GM18499 (cell line): ENCODE data around the gene KCNA2.

Source experiments
- ATAC-seq: cut with Tn5 transposase; IDR thresholded peaks from one replicate; pipeline ENCODE4 v1.9.1; 2021; ENCODE audit warnings: moderate number of reproducible peaks; ENCODE audit not compliant: insufficient read depth, unreplicated experiment

The KCNA2 gene

GRCh38 chr1:110605446-110605845, 712 bp downstream of the KCNA2 start:
- ATAC-seq = no peak

DNA sequence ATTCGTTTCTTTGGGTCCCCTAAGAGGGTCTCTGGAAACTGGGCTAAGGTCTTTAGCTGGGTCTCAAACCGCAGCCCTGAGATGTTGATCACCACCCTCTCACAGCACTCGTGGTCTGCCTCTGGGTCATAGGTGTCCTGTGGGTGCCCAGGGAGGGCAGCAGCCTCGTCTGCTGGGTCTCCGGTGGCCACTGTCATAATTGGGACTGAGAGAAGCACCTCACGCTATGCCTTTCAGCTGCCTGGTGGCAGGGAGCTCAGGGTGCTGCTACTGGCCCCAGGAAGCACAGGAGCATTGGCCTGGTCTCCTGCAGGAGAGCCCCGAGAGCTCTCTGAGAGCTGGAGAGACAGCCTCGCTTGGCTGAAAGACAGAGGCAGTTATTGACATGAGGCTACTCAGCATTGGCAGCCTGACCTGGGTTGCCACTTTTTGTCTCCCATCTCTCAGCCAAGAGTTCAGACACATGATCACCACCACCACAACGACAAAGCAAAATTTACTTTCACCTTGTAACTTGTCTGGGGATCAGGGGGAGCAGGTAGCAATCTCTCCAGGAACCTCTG, 1.5 kb downstream of the KCNA2 start:
- no peak for ATAC-seq

- no peak for ATAC-seq
These were observed 3.1 kb downstream of the KCNA2 start for GRCh38 chr1:110603058-110603457.

DNA sequence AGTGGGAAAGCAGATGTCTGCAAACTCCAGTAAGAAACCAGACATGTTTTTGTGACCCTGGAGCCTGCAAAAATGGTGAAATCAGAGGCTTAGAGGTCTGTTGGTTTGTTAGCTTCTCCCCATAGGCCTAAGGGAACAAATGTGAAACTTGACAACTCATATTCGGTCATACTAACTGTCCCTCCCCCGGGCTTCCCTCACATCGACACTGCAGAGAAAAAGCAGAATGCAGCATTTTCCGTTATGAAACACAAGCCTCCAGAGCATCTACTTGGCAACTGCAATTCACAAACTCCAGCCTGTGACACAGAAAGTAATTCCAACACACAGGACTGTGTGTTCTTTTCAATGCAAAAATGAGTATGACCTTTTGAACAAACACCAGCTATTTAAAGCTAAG, 3.7 kb downstream of the KCNA2 start:
- ATAC-seq = no peak

- no peak for ATAC-seq
These were observed 4.8 kb downstream of the KCNA2 start for GRCh38 chr1:110601332-110601731.

DNA sequence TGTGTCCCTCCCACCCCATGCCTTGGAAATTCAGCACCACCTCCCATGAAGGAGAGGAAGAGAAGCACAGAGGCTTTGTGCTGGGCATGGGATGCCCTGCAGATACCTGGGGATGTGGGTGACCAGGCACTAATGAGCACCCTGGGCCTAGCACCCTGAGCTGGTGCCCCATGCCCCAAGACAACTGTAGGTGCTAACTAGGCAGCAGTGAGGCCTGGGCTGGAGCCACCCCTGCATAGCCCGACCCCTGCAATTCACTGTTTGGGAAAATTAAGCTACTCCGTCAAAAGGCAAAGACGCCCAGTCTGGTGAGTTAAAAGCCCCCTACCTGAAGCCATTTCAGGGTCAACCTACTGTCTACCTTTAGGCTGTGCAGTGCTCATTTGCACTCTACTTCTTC, 5.4 kb downstream of the KCNA2 start:
- no peak for ATAC-seq

GRCh38 chr1:110597966-110598365, 8.2 kb downstream of the KCNA2 start:
- ATAC-seq = no peak

DNA sequence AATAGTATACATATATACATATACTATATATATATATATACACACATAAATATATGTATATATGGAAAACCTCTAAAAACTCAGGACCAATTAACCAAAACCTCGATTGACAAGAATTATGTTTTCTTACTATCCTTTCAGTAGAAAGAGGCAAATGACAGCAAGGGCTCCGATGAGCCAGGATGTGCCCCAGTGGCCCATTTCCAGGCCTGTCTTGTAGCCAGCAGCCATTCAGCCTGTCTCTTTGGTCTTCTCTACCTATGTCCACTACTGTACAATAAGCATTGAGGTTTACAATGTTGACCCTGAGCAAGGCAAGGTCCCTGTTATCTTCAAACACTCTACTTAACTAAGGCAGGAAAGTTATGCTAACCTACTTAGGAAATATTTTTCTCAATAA, 9.8 kb downstream of the KCNA2 start:
- no peak for ATAC-seq

- no peak for ATAC-seq
These were observed 10.8 kb downstream of the KCNA2 start for GRCh38 chr1:110595353-110595710.

GRCh38 chr1:110594456-110595352, 11.5 kb downstream of the KCNA2 start:
- no peak for ATAC-seq

GRCh38 chr1:110593902-110594301, 12.3 kb downstream of the KCNA2 start:
- ATAC-seq = no peak

- ATAC-seq = no peak
These were observed 14.2 kb downstream of the KCNA2 start for GRCh38 chr1:110591956-110592355.

DNA sequence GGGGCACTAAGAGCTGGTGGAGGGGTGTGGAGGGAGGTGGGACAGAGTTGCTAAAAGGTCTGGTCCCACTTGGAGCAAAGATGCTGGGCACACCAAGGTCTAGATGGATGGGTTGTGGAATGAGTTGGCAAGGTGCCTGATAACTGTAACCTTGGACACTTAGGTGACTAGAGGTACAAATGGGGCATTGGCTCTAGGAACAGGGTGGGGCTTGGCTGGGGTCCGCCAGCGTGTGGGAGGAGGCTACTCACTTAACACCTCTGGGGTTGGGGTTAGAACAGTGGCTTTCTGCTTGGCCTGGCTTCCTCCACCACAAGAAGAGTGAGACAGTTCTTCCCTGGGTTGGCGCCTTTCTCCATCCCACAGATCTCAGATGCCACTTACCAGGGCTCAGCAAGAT, 17.2 kb downstream of the KCNA2 start:
- ATAC-seq = no peak

- no peak for ATAC-seq
These were observed 17.7 kb downstream of the KCNA2 start for GRCh38 chr1:110588486-110588885.

DNA sequence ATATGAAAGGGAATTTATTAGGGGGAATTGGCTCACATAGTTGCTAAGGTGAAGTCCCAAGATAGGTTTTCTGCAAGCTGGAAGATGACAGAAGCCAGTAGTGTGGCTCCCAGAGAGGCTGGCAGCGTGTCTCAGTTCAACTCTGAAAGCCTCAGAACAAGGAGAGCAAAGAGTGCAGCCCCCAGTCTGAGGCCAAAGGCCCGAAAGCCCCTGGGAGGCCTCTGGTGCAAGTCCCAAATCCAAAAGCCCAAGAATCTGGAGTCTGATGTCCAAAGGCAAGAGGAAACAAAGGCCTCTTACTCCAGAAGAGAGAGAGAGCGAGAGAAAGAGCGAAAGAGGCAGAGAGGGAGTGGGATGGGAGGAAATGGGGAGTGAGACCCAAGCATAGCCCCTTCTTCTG, 18.3 kb downstream of the KCNA2 start:
- ATAC-seq = no peak

DNA sequence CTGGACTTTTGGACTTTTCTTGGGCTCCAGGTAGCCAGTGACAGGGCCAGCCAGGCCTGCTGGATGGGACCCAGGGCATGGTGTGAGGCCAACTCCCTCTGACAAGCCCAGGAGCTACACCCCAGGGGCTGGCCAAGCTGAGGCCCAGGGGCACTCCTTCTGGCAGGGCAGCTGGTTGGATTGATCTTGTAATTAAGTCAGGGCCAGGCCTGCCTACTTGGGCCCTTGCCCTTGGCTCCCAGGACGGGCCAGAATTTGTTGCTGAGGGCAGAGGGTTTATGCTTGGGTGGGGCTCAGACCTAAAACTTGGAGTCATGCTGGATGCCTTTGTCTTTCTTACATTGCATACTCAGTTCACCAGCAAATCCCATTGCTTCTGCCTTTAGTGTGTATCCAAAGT, 20.7 kb downstream of the KCNA2 start:
- ATAC-seq = no peak

- no peak for ATAC-seq
These were observed 22.1 kb downstream of the KCNA2 start for GRCh38 chr1:110584045-110584444.

- no peak for ATAC-seq
These were observed 22.7 kb downstream of the KCNA2 start for GRCh38 chr1:110583505-110583904.

GRCh38 chr1:110582378-110582777, 23.8 kb downstream of the KCNA2 start:
- ATAC-seq = no peak

DNA sequence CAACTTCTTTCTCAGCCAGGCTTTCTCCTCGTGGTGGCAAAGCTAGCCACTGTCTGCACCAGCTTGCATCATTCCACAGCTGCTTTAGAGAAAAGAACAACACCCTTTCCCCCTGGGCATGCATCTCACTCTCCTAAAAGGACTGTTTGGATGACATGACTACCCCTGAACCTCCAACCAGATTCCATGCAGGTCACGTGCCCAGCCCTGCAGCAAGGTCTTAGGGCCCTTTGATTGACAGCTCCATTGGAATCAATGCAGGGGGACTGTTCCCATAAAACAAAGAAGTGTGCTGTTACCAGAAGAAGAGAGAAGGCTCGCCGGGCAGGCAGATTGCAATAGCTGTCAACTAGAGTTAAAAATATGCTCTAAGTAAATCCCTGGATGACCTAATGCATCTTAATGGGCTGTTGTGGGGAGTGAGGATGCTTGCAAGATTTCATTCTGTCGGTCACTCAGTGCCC, 24.4 kb downstream of the KCNA2 start:
- ATAC-seq = no peak

DNA sequence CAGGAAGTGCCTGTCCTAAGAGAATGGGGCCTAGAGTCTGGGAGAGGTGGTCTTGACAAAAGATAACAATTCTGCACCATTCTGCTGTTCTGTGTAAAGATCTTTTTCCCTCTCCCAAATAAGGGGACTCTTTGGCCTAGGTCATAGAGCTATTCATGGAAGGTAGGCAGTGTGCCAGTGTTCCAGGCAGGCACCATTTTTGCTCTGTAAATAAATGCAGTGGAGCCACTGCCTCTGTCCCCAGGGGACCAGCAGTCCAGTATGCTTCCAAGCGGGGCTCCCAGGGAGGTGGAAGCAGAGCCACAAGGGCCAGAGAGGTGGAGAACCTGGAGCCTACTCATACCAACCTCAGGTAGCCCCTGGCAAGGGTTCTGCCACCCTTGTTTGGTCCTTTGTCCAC, 25.9 kb downstream of the KCNA2 start:
- no peak for ATAC-seq

GRCh38 chr1:110579460-110579859, 26.7 kb downstream of the KCNA2 start:
- no peak for ATAC-seq
